IMR-90 (cell line): Measurements from ENCODE around the gene ZCCHC17. TPM values are rescaled to one million over a fixed set of nuclear protein-coding genes. Genes with fewer than 3 reads are reported as not detected.

Experiments
- ATAC-seq: fragments of 200-7000 bp; cut with Tn5 transposase; 2 replicates; pipeline ENCODE4 v1.9.1; 2020; ENCODE audit warnings: low read depth, mild to moderate bottlenecking, moderate library complexity
- Bru-seq: library from RNA; stranded (reverse); fragments of 400-500 nt; gene quantifications from one replicate; lab custom pipeline; 2021; lab: Mats Ljungman, UMichigan
- BruChase-seq, 2 experiments: library from RNA; stranded (reverse); fragments of 400-500 nt; gene quantifications; one replicate each; lab custom pipeline; 2021; lab: Mats Ljungman, UMichigan
- BruUV-seq: library from RNA; stranded (reverse); fragments of 400-500 nt; replicated peaks from 2 replicates; lab custom pipeline; 2021; lab: Mats Ljungman, UMichigan
- CTCF ChIA-PET: fragments of 300-600 bp; formaldehyde crosslinking; extraction: SDS; loops from one replicate; lab custom pipeline; 2021; ENCODE audit warnings: antibody characterized with exemption; lab: Yijun Ruan, JAX
- POLR2A ChIA-PET: fragments of 300-600 bp; sonication (Branson Sonifier 250); formaldehyde crosslinking; loops from one replicate; lab custom pipeline; 2022; ENCODE audit warnings: antibody characterized with exemption; ENCODE audit not compliant: unreplicated experiment; lab: Charles Lee
- DNase-seq: peaks from one replicate; pipeline ENCODE4 v3.0.0; 2013
- H2AFZ ChIP-seq: replicated peaks from 2 replicates; pipeline ENCODE3; 2013; ENCODE audit warnings: low read length, mild to moderate bottlenecking; ENCODE audit not compliant: poor library complexity
- H2AK5ac ChIP-seq: 2 replicates; pipeline ENCODE4 v1.6.1; 2013; ENCODE audit warnings: low read depth, low read length, inconsistent platforms
- H2AK9ac ChIP-seq: replicated peaks from 2 replicates; pipeline ENCODE3; 2013; ENCODE audit warnings: mild to moderate bottlenecking, low read depth, low read length, moderate library complexity; ENCODE audit not compliant: poor library complexity
- H2BK120ac ChIP-seq: 2 replicates; pipeline ENCODE4 v1.6.1; 2013; ENCODE audit warnings: low read depth, low read length, inconsistent platforms
- H2BK15ac ChIP-seq: 3 replicates; pipeline ENCODE4 v1.6.1; 2013; ENCODE audit warnings: low read depth, low read length, inconsistent platforms
- H2BK20ac ChIP-seq: 2 replicates; pipeline ENCODE4 v1.6.1; 2013; ENCODE audit warnings: low read depth, mild to moderate bottlenecking, inconsistent platforms, low read length, moderate library complexity
- H2BK5ac ChIP-seq: 2 replicates; pipeline ENCODE4 v1.6.1; 2013; ENCODE audit warnings: mild to moderate bottlenecking, low read depth, low read length, inconsistent platforms; ENCODE audit not compliant: poor library complexity, severe bottlenecking
- H3K14ac ChIP-seq: replicated peaks from 2 replicates; pipeline ENCODE4 v1.6.1; 2013; ENCODE audit warnings: low read depth, low read length, inconsistent platforms
- H3K18ac ChIP-seq: 2 replicates; pipeline ENCODE4 v1.6.1; 2013; ENCODE audit warnings: low read depth, low read length, control low read depth
- H3K23ac ChIP-seq: 2 replicates; pipeline ENCODE4 v1.6.1; 2013; ENCODE audit warnings: low read depth, low read length, inconsistent platforms
- H3K27ac ChIP-seq: 2 replicates; pipeline ENCODE4 v1.5.1; 2013; ENCODE audit warnings: mild to moderate bottlenecking, control low read depth, low read length; ENCODE audit not compliant: insufficient read depth
- H3K27me3 ChIP-seq: 2 replicates; pipeline ENCODE4 v1.6.1; 2013; ENCODE audit warnings: low read length; ENCODE audit not compliant: control insufficient read depth, insufficient read depth
- H3K36me3 ChIP-seq: 2 replicates; pipeline ENCODE4 v1.6.1; 2013; ENCODE audit warnings: low read length, mixed read lengths; ENCODE audit not compliant: control insufficient read depth, insufficient read depth
- H3K4ac ChIP-seq: 2 replicates; pipeline ENCODE4 v1.6.1; 2013; ENCODE audit warnings: low read depth, low read length, inconsistent platforms
- H3K4me1 ChIP-seq: 2 replicates; pipeline ENCODE4 v1.6.1; 2013; ENCODE audit warnings: low read length, mixed read lengths; ENCODE audit not compliant: control insufficient read depth, insufficient read depth
- H3K4me2 ChIP-seq: 2 replicates; pipeline ENCODE4 v1.6.1; 2013; ENCODE audit warnings: low read depth, mild to moderate bottlenecking, control low read depth, low read length, moderate library complexity
- H3K4me3 ChIP-seq: 2 replicates; pipeline ENCODE4 v1.5.1; 2013; ENCODE audit warnings: low read depth, mild to moderate bottlenecking, control low read depth, low read length, moderate library complexity; ENCODE audit not compliant: insufficient read depth
- H3K56ac ChIP-seq: 2 replicates; pipeline ENCODE4 v1.6.1; 2013; ENCODE audit warnings: low read length, inconsistent platforms; ENCODE audit not compliant: insufficient read depth; ENCODE audit errors: extremely low read depth
- H3K79me1 ChIP-seq, 2 experiments: 2 replicates each; pipeline ENCODE4 v1.6.1; 2013; ENCODE audit warnings: low read length in 2 of 2, inconsistent platforms in 1 of 2, low read depth in 1 of 2
- H3K9ac ChIP-seq: 2 replicates; pipeline ENCODE4 v1.6.1; 2013; ENCODE audit warnings: low read depth, low read length, control low read depth
- H3K9me1 ChIP-seq: 2 replicates; pipeline ENCODE4 v1.6.1; 2013; ENCODE audit warnings: low read length, inconsistent platforms; ENCODE audit not compliant: insufficient read depth
- H3K9me3 ChIP-seq: 2 replicates; pipeline ENCODE4 v1.6.1; 2013; ENCODE audit warnings: low read length; ENCODE audit not compliant: control insufficient read depth, insufficient read depth
- H4K20me1 ChIP-seq: 2 replicates; pipeline ENCODE4 v1.6.1; 2013; ENCODE audit warnings: low read length, inconsistent platforms; ENCODE audit not compliant: insufficient read depth
- H4K5ac ChIP-seq: 2 replicates; pipeline ENCODE4 v1.6.1; 2013; ENCODE audit warnings: mild to moderate bottlenecking, low read depth, low read length, control low read depth
- H4K8ac ChIP-seq, 2 experiments: 2 replicates each; pipeline ENCODE4 v1.6.1; 2013; ENCODE audit warnings: low read depth in 2 of 2, low read length in 2 of 2, control low read depth in 1 of 2, inconsistent platforms in 1 of 2
- H4K91ac ChIP-seq: 2 replicates; pipeline ENCODE4 v1.6.1; 2013; ENCODE audit warnings: low read depth, low read length, inconsistent platforms; ENCODE audit not compliant: insufficient read depth
- CEBPB ChIP-seq: IDR thresholded peaks from 2 replicates; pipeline ENCODE4 v1.6.1; 2012; ENCODE audit warnings: low read depth, low read length, improper control_type of control experiment
- CHD1 ChIP-seq: IDR thresholded peaks from 2 replicates; pipeline ENCODE4 v1.6.1; 2012; ENCODE audit warnings: low read depth, low read length, improper control_type of control experiment
- CTCF ChIP-seq: conservative IDR thresholded peaks from 2 replicates; pipeline ENCODE4 v1.5.1; 2012; ENCODE audit warnings: mild to moderate bottlenecking, low read depth, low read length, improper control_type of control experiment
- FOS ChIP-seq: fragments of 150-350 bp; IDR thresholded peaks from 2 replicates; pipeline ENCODE4 v1.6.1; 2016; ENCODE audit warnings: low read depth, low read length
- MAFK ChIP-seq: IDR thresholded peaks from 2 replicates; pipeline ENCODE4 v1.6.1; 2012; ENCODE audit warnings: low read depth, low read length, improper control_type of control experiment
- MAZ ChIP-seq: IDR thresholded peaks from 2 replicates; pipeline ENCODE4 v1.6.1; 2012; ENCODE audit warnings: low read depth, mild to moderate bottlenecking, low read length, improper control_type of control experiment, moderate library complexity, borderline replicate concordance
- MXI1 ChIP-seq: IDR thresholded peaks from 2 replicates; pipeline ENCODE4 v1.6.1; 2012; ENCODE audit warnings: low read depth, mild to moderate bottlenecking, low read length, moderate library complexity, borderline replicate concordance
- NFE2L2 ChIP-seq: fragments of 150-350 bp; IDR thresholded peaks from 2 replicates; pipeline ENCODE4 v1.6.1; 2016; ENCODE audit warnings: low read depth, mild to moderate bottlenecking, low read length
- RCOR1 ChIP-seq: IDR thresholded peaks from 2 replicates; pipeline ENCODE4 v1.6.1; 2012; ENCODE audit warnings: mild to moderate bottlenecking, low read length, improper control_type of control experiment; ENCODE audit not compliant: insufficient replicate concordance
- RFX5 ChIP-seq: IDR thresholded peaks from 2 replicates; pipeline ENCODE4 v1.8.0; 2012; ENCODE audit warnings: low read depth, mild to moderate bottlenecking, low read length, moderate library complexity
- SMC3 ChIP-seq: fragments of 150-350 bp; IDR thresholded peaks from 2 replicates; pipeline ENCODE4 v1.6.1; 2016; ENCODE audit warnings: low read depth, mild to moderate bottlenecking, antibody characterized with exemption, low read length, moderate library complexity
- USF2 ChIP-seq: fragments of 150-350 bp; IDR thresholded peaks from 2 replicates; pipeline ENCODE4 v1.6.1; 2017; ENCODE audit warnings: mild to moderate bottlenecking, antibody characterized with exemption, low read length, low read depth
- WGBS, 2 experiments: methylation state at CpG; one replicate each; pipeline versions ENCODE4 v1.1.5 to v1.1.7; 2013; ENCODE audit warnings: missing lambda C conversion rate in 2 of 2; ENCODE audit not compliant: insufficient read length in 1 of 2; ENCODE audit errors: extremely low coverage in 2 of 2; 5-methylcytosine and 5-hydroxymethylcytosine counted together
- dilution Hi-C: fragments of 300-500 bp; cut with HindIII; formaldehyde crosslinking; loops from one replicate; pipeline ENCODE4 v1.14.3; 2018; ENCODE audit warnings: low sequenced_read_pairs; ENCODE audit not compliant: unreplicated experiment
- in situ Hi-C: fragments of 300-500 bp; cut with MboI; formaldehyde crosslinking; loops from 3 replicates; pipeline ENCODE4 v1.14.3; 2019; ENCODE audit warnings: low sequenced_read_pairs, inconsistent platforms, mixed read lengths
- intact Hi-C: fragments of 100-400 bp; cut with micrococcal nuclease; formaldehyde crosslinking; loops from 2 replicates; pipeline ENCODE4 v1.10.0; 2022
- long read RNA-seq: library from polyadenylated mRNA; unstranded; transcript quantifications from one replicate; pipeline ENCODE4 v2.0.0, GENCODE V29; 2021; ENCODE audit not compliant: unreplicated experiment
- polyA plus RNA-seq, 3 experiments: library from polyadenylated mRNA; depleted of rRNA; stranded (reverse); fragments of >200 nt; gene quantifications; 2 replicates each; pipeline ENCODE4 v1.2.3, GENCODE V29; 2012; ENCODE audit warnings: low replicate concordance in 1 of 3
- total RNA-seq: library from RNA; depleted of rRNA; stranded (reverse); fragments of >200 nt; gene quantifications from 2 replicates; pipeline ENCODE4 v1.2.3, GENCODE V29; 2012; rRNA removed

The ZCCHC17 gene
- total RNA-seq (48.4 and 63.0 TPM in 2 replicates), polyA plus RNA-seq (2012; rRNA removed) (44.1 and 48.9 TPM in 2 replicates), Bru-seq, nascent RNA (percentile 83 among the genes with signal in this experiment), BruChase-seq, experiment 1, labeled RNA remaining after a 6-hour chase (percentile 88 among the genes with signal in this experiment), BruChase-seq, experiment 2, labeled RNA remaining after a 2-hour chase (percentile 87 among the genes with signal in this experiment)
- 16.3 and 19.4 TPM in 2 replicates for polyA plus RNA-seq (2012; cell fraction: cytosol; rRNA removed)
- 6.7 and 18.8 TPM in 2 replicates for polyA plus RNA-seq (2012; cell fraction: nucleus; rRNA removed; ENCODE audit: low replicate concordance)
- long read RNA-seq, transcript ZCCHC17-201 (8 exons, 1,605 nt): major isoform, 35 of 56 reads
- long read RNA-seq, partial matches to known transcripts: 8 of 56 reads
- long read RNA-seq, other reads (novel, unspliced or antisense): 7 of 56 reads

GRCh38 chr1:31296486-31297276, at the start of gene ZCCHC17, which contains the start of gene SNRNP40:
Gene ZCCHC17 (plus strand): TSS chr1:31297032. CDS start chr1:31310099, 13,067 bp downstream.
Gene SNRNP40 (minus strand): TSS chr1:31296788. CDS start chr1:31296751, 37 bp downstream.
- peaks cover 39 to 73% of the 10 kb centered on the region in 2 experiments for H3K79me1 ChIP-seq
- TF ChIP-seq CHD1 (peak; percentile 79; the same call in 1 of the 2 replicates), NFE2L2 (no peak), FOS (no peak), RFX5 (peak; percentile 78; the same call in 1 of the 2 replicates), CEBPB (0 out of 2 replicates have a peak, but pooled peaks have one; percentile 0), CTCF (no peak), SMC3 (no peak), MAFK (no peak), MAZ (peak; percentile 27; the same call in 1 of the 2 replicates), RCOR1 (no peak), MXI1 (peak; percentile 46; the same call in 1 of the 2 replicates), USF2 (no peak)

More at GRCh38 chr1:31296486-31297276, at the start of gene ZCCHC17, which contains the start of gene SNRNP40:
- H3K4me2 ChIP-seq: peak within 1 kb of the TSS; percentile 94
- no TSS peak for BruUV-seq
- H3K9me1 ChIP-seq: peaks cover 5% of the 10 kb centered on the region; the same call in 1 of the 2 replicates
- H2AK9ac ChIP-seq: peak within 1 kb of the TSS; percentile 76
- intact Hi-C loops (loop anchor here (1.0 to 10.0 kb wide), 3 partner anchors 39 to 126 kb away; no protein-coding TSS in a partner anchor), in situ Hi-C loops (no loop called here), dilution Hi-C loops (no loop called here)
- H3K9ac ChIP-seq: peak within 1 kb of the TSS; percentile 87
- peaks cover 5% of the 10 kb centered on the region for H3K36me3 ChIP-seq
- ChIA-PET POLR2A (interaction anchor here (0.7 kb wide), 1 partner anchor 10 kb away, joined by 7 read pairs; no protein-coding TSS in a partner anchor), CTCF (interaction anchor here (0.5 to 1.3 kb wide), 4 partner anchors 10 to 275 kb away, joined by 3 to 4 read pairs (median 3); no protein-coding TSS in a partner anchor)
- no peak within 1 kb of the TSS for H2BK20ac ChIP-seq
- H3K14ac ChIP-seq: peak within 1 kb of the TSS; percentile 83
- H3K18ac ChIP-seq: peak within 1 kb of the TSS; percentile 5
- peak within 1 kb of the TSS; percentile 94 for H2AFZ ChIP-seq
- H4K20me1 ChIP-seq: no peaks in the 10 kb centered on the region
- ATAC-seq: peak; percentile 96
- peak within 1 kb of the TSS; percentile 52 for H2BK5ac ChIP-seq
- peak within 1 kb of the TSS; percentile 84 for H4K91ac ChIP-seq
- H4K5ac ChIP-seq: peak within 1 kb of the TSS; percentile 40
- peak within 1 kb of the TSS; percentile 73 for H3K4me3 ChIP-seq
- H3K4ac ChIP-seq: peak within 1 kb of the TSS; percentile 71
- H2BK15ac ChIP-seq: no peak within 1 kb of the TSS; the same call in 2 of the 3 replicates
- peak within 1 kb of the TSS; percentile 72 for H3K56ac ChIP-seq
- WGBS, 2 experiments: 0% methylated on average over 17 of the region's 53 CpGs; no CpG with 5 or more reads in 1 of the 2 experiments
- H3K27me3 ChIP-seq: no peaks in the 10 kb centered on the region
- peak; percentile 99 for DNase-seq
- H3K27ac ChIP-seq: peak within 1 kb of the TSS; percentile 77
- peak within 1 kb of the TSS; percentile 71 to 89 for H4K8ac ChIP-seq
- peak within 1 kb of the TSS; percentile 15; the same call in 1 of the 2 replicates for H2AK5ac ChIP-seq
- H3K23ac ChIP-seq: peak within 1 kb of the TSS; percentile 86
- no peaks in the 10 kb centered on the region for H3K9me3 ChIP-seq
- H2BK120ac ChIP-seq: no peak within 1 kb of the TSS
- peaks cover 2% of the 10 kb centered on the region for H3K4me1 ChIP-seq
